HG02943 (cell line): Measurements from ENCODE around the gene HOOK2.
"Not testable (repeated sequence)": the region's sequence is repeated elsewhere in the genome, so short reads cannot be mapped to it uniquely, and the experiment has no call there.

ENCODE experiments used
- ATAC-seq: cut with Tn5 transposase; IDR thresholded peaks from one replicate; pipeline ENCODE4 v1.9.1; 2021; ENCODE audit warnings: mild to moderate bottlenecking, low read depth, moderate library complexity; ENCODE audit not compliant: unreplicated experiment

The HOOK2 gene

DNA sequence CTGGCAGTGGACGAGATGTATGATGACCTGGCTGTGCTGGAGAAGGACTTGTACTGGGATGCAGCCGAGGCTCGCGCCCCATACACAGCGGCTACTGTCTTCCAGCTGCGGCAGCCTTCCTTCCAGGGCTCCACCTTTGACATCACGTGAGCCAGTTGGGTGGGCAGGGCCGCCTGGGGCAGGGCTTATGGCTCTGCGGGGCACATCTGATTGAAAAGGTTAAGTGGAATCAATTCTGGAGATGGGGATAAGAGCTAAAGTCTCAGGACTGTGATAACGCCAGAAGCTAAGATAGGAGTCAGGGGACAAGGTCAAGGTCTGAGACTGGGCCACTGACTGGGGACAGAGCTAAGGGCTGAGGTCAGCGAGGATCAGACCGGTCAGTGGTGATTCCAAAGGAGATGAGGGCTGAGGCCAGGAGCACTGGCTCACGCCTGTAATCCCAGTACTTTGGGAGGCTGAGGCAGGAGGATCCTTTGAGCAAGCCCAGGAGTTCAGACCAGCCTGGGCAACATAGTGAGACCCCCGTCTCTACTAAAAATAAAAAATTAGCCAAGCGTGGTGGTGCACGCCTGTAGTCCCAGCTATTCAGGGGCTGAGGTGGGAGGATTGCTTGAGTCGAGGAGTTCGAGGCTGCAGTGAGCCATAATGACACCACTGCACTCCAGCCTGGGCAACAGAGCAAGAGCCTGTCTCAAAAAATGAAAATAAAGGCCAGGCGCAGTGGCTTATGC lies 19.0 kb downstream of the HOOK2 start:
- ATAC-seq: no peak

GRCh38 chr19:12754465-12755196 lies 20.7 kb downstream of the HOOK2 start:
- no peak for ATAC-seq

- no peak for ATAC-seq
Observed at GRCh38 chr19:12752056-12752781, 23.1 kb downstream of the HOOK2 start.

DNA sequence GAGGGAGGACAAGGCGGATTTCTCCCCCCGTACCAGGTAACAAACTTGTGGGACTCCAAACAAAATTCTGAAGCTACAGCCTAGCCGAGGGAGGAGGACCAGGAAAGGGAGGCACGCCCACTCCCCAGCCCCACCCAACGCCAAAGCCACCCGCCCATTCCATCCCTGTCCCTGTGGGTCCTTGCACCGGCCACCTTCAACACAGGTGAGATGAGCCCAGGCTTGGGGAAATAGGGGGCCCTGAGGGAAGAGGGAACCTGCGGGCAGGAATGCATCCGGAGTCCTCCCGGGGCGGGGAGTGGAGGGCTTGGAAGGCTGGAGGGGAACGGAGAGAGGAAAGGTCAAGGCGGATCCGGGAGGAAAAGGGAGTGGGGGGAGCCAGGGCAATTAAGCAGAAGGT lies 23.7 kb downstream of the HOOK2 start, which contains the start of gene BEST2:
Gene BEST2 (plus strand): TSS at position 157 of the 400 bp plus-strand sequence. CDS start 802 bp downstream, outside the sequence.
- ATAC-seq: no peak

DNA sequence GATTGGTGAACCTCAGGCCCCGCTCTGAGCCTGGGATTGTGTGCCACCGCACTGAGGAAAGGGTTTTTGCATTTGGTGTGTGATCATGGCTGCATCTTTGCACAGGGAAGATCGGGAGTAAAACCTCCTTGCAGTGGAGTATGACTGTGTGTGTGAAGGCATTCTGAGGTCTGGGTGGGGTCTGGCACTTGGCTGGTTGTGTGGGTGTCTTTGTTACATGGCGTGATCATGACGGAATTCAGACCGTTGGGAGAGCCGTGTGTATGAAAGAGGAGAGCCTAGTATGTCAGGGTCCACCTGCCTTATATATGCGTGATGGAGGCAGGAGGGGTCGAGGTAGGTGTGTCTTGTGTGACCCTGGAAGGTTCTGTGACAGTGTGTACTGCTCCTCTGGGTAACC lies 24.5 kb downstream of the HOOK2 start:
- ATAC-seq: no peak

GRCh38 chr19:12749938-12750521 lies 25.3 kb downstream of the HOOK2 start:
- no peak for ATAC-seq

- ATAC-seq: no peak
Observed at GRCh38 chr19:12748489-12748888, 26.9 kb downstream of the HOOK2 start.

DNA sequence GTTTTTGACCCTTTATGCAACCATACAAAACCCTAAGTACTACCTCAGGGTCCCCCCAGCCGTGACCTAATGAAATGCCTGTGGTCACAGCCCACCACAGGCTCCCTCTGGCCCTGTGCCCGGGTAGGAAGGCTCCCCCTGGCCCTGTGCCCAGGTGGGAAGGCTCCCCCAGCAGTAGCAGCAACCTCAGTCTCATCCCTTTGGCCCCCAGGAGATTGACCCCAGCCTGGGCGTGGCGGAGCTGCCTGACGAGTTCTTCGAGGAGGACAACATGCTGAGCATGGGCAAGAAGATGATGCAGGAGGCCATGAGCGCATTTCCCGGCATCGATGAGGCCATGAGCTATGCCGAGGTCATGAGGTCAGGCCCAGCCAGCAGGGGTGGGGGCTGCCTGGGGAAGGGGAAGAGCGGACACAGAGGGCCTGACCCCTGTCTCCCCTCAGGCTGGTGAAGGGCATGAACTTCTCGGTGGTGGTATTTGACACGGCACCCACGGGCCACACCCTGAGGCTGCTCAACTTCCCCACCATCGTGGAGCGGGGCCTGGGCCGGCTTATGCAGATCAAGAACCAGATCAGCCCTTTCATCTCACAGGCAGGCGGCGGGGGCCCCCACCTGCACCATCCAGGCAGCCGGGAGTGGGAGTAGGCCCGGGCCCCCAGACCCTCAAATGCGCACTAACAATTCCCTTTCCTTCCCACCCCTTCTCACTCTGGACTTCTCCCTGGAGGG lies 30.0 kb downstream of the HOOK2 start:
- ATAC-seq: no peak

- ATAC-seq: no peak
Observed at GRCh38 chr19:12737835-12738351, 37.5 kb downstream of the HOOK2 start.

DNA sequence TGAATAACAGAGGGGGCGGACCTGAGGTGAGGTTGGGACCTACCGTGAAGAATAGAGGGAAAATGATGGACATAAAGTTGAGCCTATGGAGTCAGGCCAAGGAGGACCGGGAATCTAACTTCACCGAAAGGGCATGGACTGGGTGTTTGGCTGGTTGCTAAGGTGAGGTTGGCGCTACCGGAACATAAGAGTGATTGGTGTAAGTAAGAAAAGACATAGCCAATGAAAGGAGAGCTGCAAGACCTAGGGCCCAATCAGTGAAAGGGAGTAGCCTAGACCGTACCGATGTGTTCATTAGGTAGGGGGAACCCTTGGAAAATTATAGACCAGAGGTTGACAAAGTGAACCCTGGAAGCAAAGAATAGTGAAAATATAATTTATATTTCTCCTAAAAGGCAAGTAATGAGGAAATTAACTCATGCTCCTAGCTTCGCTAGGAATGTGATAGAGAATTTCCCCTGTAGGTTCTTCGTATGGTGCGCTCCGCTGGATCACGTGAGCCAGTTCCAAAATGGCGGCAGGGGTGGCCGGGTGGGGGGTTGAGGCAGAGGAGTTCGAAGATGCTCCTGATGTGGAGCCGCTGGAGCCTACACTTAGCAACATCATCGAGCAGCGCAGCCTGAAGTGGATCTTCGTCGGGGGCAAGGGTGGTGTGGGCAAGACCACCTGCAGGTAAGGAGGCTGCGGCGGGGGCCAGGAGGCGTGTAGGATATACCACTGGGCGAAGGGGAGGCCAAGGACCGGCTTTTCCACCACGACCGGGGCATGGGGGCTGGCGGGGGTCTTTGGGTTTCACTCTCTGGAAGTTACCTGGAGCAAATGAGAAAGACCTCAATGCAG lies 38.1 kb downstream of the HOOK2 start, which contains the start of gene GET3:
Gene GET3 (plus strand): TSS at position 503 of the 840 bp plus-strand sequence. CDS start 9 bp downstream, at position 512.
- peak; percentile 50 for ATAC-seq

DNA sequence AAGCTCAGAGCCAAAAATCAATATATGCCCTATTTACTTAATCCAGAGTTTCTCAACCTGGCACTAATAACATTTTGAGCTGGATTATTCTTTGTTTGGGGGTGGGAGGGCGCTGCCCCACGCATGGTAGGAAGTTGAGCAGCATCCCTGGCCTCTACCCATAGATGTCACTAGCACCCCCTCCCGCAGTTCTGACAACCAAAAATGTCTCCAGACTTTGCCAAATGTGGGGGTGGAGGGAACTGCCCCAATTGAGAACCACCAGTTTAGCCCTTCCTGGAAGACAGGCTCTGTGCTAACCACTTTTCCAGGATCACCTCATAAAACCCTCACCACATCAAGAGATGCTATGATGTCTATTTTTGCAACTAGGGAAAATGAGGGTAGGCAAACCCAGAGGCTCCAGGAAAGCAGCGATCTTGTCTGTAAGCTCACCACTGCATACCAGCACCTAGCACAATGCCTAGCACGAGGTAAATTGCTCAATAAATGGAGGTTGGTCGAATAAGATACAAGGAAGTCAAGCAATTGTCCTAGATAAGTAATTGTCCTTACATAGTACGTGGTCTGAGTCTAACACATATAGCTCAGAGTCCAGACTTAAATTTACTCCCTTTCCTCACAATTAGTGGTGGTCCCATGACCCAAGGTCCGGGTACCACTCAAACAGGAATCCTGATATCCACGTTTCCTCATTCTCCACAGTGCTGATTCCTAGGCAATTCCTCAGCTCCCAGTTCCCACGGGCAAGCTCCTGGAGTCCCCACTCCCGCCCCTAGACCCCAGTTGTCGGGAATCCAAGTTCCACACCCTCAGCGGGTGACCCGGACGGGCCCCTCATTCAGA lies 41.8 kb downstream of the HOOK2 start:
- no peak for ATAC-seq

- ATAC-seq: no peak
Observed at GRCh38 chr19:12731337-12731736, 44.0 kb downstream of the HOOK2 start.

DNA sequence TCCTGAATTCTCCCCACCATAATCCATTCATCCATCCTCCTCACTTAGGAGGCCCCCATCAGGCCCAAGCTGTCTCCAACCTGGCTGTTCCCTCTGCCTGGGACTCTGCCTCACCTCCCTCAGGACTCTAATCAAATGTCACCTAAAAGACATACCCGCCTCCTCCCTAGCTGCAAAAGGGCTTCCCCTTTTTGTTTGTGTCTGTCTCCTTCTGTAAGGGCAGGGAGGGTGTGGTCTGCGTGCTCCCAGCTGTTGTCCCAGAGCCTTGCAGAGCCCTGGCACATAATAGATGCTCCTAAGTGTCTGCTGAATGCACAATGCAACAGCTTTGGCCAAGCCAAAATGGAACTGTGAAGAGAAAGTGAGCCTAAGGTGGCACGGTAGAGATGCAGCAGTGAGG lies 45.3 kb downstream of the HOOK2 start:
- ATAC-seq: no peak

- no peak for ATAC-seq
Observed at GRCh38 chr19:12727745-12728433, 47.5 kb downstream of the HOOK2 start.

DNA sequence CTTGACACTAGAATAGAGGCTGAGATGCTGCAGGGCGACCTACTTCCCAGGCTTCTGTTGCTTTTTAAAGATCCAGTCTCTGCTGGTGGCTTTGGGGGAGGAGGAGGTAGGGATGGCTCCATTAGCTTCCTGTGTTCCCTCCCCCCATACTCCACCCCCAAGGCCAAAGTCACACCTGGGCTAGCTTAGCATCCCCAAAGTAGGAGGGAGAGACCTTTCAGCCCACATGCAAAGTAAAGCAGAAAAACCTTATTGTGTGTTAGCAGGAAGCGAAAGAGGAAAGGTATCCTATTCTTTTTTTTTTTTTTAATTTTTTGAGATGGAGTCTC lies 48.4 kb downstream of the HOOK2 start:
- no peak for ATAC-seq

DNA sequence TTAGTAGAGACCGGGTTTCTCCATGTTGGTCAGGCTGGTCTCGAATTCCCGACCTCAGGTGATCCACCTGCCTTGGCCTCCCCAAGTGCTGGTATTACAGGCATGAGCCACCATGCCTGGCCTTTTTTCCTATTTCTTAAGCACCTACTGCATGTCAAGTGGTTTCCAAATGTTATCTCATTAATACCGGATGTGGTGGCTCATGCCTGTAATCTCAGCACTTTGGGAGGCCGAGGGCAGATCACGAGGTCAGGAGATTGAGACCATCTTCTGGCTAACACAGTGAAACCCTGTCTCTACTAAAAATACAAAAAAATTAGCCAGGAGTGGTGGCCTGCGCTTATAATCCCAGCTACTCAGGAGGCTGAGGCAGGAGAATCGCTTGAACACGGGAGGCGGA lies 49.7 kb downstream of the HOOK2 start:
- ATAC-seq: not testable (repeated sequence)

DNA sequence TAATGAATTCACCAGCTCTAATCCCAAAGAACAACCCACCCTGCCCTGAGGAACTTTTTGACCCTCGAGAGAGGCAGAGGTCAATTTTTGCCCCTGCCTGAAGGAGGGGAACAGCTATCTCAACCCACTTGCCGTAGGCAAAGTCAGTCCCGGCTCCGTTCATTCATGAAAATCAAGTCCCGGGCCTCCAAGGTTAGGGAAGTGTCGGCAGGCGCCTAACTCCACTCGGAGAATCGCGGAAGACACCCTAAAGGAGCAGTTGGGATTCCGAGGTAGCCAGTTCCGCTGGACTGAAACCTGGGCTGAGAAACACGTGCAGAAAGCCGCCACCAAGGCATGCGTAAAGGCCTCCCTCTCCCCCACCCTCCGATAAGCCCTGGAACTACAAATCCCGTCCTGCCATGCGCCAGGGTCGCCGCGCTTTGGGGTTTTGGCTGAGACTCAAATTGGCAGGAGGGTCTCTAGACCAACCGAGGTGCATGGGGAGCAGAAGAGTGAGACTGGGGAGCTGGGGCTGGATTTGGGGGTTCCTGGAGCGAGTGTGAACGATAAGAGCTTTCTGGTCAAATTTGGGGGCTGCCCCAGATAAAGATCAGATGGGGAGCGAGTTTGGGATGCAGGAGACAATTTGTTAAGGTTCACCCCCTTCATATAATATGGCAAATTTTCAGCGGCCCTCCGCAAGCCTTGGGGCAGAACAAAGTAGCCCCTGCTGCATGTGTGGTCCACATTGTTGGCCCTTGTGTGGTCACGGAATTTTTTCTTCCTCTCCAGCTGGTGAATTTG lies 51.5 kb downstream of the HOOK2 start, which contains the start of gene TNPO2:
Gene TNPO2 (minus strand): TSS at position 292 of the 786 bp plus-strand sequence. CDS start 2,955 bp downstream, outside the sequence.
- ATAC-seq: no peak
